DOHH2 (cell line): Measurements from ENCODE around the gene PLPP3.

Source experiments
- CTCF ChIP-seq: fragments of 200-600 bp; sonication (generic); IDR thresholded peaks from one replicate; pipeline ENCODE4 v1.5.1; 2014; ENCODE audit warnings: antibody characterized with exemption, mild to moderate bottlenecking, low read depth, low read length; ENCODE audit not compliant: poor library complexity, severe bottlenecking
- EZH2phosphoT487 ChIP-seq: fragments of 200-600 bp; sonication (generic); IDR thresholded peaks from 2 replicates; pipeline ENCODE4 v1.6.1; 2017; ENCODE audit warnings: borderline replicate concordance, mild to moderate bottlenecking, antibody characterized with exemption, low read length, moderate library complexity, mixed read lengths

GRCh38 chr1:56557746-56558145 lies 21.6 kb downstream of the PLPP3 start:
- no peak for TF ChIP-seq CTCF
- TF ChIP-seq EZH2phosphoT487 = no peak
